Neuronal stem cell (in vitro differentiated cells): ENCODE results near the gene HAP1. TPM values are rescaled to one million over a fixed set of nuclear protein-coding genes. Genes with fewer than 3 reads are reported as not detected.

ENCODE experiments used
- small RNA-seq: library from polyadenylated mRNA; stranded (forward); fragments of <200 nt; extraction: miRNeasy Mini kit (QIAGEN cat#:217004); gene quantifications from one replicate; pipeline ENCODE3, GENCODE V24; 2013; ENCODE audit not compliant: insufficient read depth

HAP1 gene

Small RNAs within 50 kb of the gene (small RNA-seq; reads per million reads assigned to genes)
- not detected for gene RN7SL399P
- 31.5 reads per million, percentile 88 among the genes with 10 or more reads in this experiment for gene RNA5SP442
